ENCODE results near the gene ACKR3. TPM values are rescaled to one million over a fixed set of nuclear protein-coding genes. Genes with fewer than 3 reads are reported as not detected.

The ACKR3 gene
- total and polyA plus RNA-seq, 2 donors, result 7.1 to 13.9 TPM

- Histone ChIP-seq H3K4me3 (ENCODE audit: low read length in 2 of 2) (peak overlapping the region in 1 of 2 donors; percentile 7), H3K27me3 (ENCODE audit: control insufficient read depth in 2 of 2, insufficient read depth in 1 of 2, low read length in 1 of 2) (peaks cover 0 to 15% of the 10 kb centered on the region in 2 donors), H3K4me1 (ENCODE audit: control insufficient read depth in 2 of 2, insufficient read depth in 2 of 2, low read length in 2 of 2) (peaks cover 10 to 44% of the 10 kb centered on the region in 2 donors), H3K9me3 (ENCODE audit: control insufficient read depth in 2 of 2, insufficient read depth in 1 of 2, low read length in 1 of 2) (no peaks in the 10 kb centered on the region), H3K36me3 (ENCODE audit: control insufficient read depth in 2 of 2, insufficient read depth in 2 of 2, low read length in 1 of 2) (peaks cover 0 to 3% of the 10 kb centered on the region in 2 donors), H3K27ac (ENCODE audit: low read depth in 1 of 2, low read length in 1 of 2) (no peak overlapping the region)
- WGBS, result 87% methylated on average over 6 of the region's 6 CpGs
- DNase-seq (ENCODE audit: low read depth in 6 of 9, low spot score in 9 of 9), result no peak
Measured at GRCh38 chr2:236570081-236570868, 650 bp downstream of the ACKR3 start.

GRCh38 chr2:236571145-236571544, 1.5 kb downstream of the ACKR3 start:
- Histone ChIP-seq H3K4me3 (ENCODE audit: low read length in 2 of 2) (no peak overlapping the region), H3K36me3 (ENCODE audit: control insufficient read depth in 2 of 2, insufficient read depth in 2 of 2, low read length in 1 of 2) (peaks cover 0 to 3% of the 10 kb centered on the region in 2 donors), H3K4me1 (ENCODE audit: control insufficient read depth in 2 of 2, insufficient read depth in 2 of 2, low read length in 2 of 2) (peaks cover 10 to 37% of the 10 kb centered on the region in 2 donors), H3K27me3 (ENCODE audit: control insufficient read depth in 2 of 2, insufficient read depth in 1 of 2, low read length in 1 of 2) (peaks cover 0 to 15% of the 10 kb centered on the region in 2 donors), H3K9me3 (ENCODE audit: control insufficient read depth in 2 of 2, insufficient read depth in 1 of 2, low read length in 1 of 2) (no peaks in the 10 kb centered on the region), H3K27ac (ENCODE audit: low read depth in 1 of 2, low read length in 1 of 2) (no peak overlapping the region)
- WGBS, result 97% methylated on average over 6 of the region's 6 CpGs
- no peak for DNase-seq (ENCODE audit: low read depth in 6 of 9, low spot score in 9 of 9)

- H3K36me3 ChIP-seq (ENCODE audit: control insufficient read depth in 2 of 2, insufficient read depth in 2 of 2, low read length in 1 of 2), result peaks cover 0 to 3% of the 10 kb centered on the region in 2 donors
- peaks cover 10 to 25% of the 10 kb centered on the region in 2 donors for H3K4me1 ChIP-seq (ENCODE audit: control insufficient read depth in 2 of 2, insufficient read depth in 2 of 2, low read length in 2 of 2)
- no peak for DNase-seq (ENCODE audit: low read depth in 6 of 9, low spot score in 9 of 9)
- no peak overlapping the region for H3K27ac ChIP-seq (ENCODE audit: low read depth in 1 of 2, low read length in 1 of 2)
- WGBS, result 91% methylated on average over 9 of the region's 9 CpGs
- no peak overlapping the region for H3K4me3 ChIP-seq (ENCODE audit: low read length in 2 of 2)
- H3K9me3 ChIP-seq (ENCODE audit: control insufficient read depth in 2 of 2, insufficient read depth in 1 of 2, low read length in 1 of 2), result peaks cover 0 to 1% of the 10 kb centered on the region in 2 donors
- peaks cover 0 to 10% of the 10 kb centered on the region in 2 donors for H3K27me3 ChIP-seq (ENCODE audit: control insufficient read depth in 2 of 2, insufficient read depth in 1 of 2, low read length in 1 of 2)
Measured at GRCh38 chr2:236572482-236572881, 2.9 kb downstream of the ACKR3 start.

- peaks cover 0 to 3% of the 10 kb centered on the region in 2 donors for H3K36me3 ChIP-seq (ENCODE audit: control insufficient read depth in 2 of 2, insufficient read depth in 2 of 2, low read length in 1 of 2)
- H3K27me3 ChIP-seq (ENCODE audit: control insufficient read depth in 2 of 2, insufficient read depth in 1 of 2, low read length in 1 of 2), result peaks cover 0 to 3% of the 10 kb centered on the region in 2 donors
- no peak for DNase-seq (ENCODE audit: low read depth in 6 of 9, low spot score in 9 of 9)
- no peak overlapping the region for H3K4me3 ChIP-seq (ENCODE audit: low read length in 2 of 2)
- peaks cover 10 to 19% of the 10 kb centered on the region in 2 donors for H3K4me1 ChIP-seq (ENCODE audit: control insufficient read depth in 2 of 2, insufficient read depth in 2 of 2, low read length in 2 of 2)
- H3K9me3 ChIP-seq (ENCODE audit: control insufficient read depth in 2 of 2, insufficient read depth in 1 of 2, low read length in 1 of 2), result peaks cover 0 to 1% of the 10 kb centered on the region in 2 donors
- no peak overlapping the region for H3K27ac ChIP-seq (ENCODE audit: low read depth in 1 of 2, low read length in 1 of 2)
- 96% methylated on average over 12 of the region's 12 CpGs for WGBS
Measured at GRCh38 chr2:236573066-236573929, 3.7 kb downstream of the ACKR3 start.

GRCh38 chr2:236574000-236574399, 4.4 kb downstream of the ACKR3 start:
- no peak for DNase-seq (ENCODE audit: low read depth in 6 of 9, low spot score in 9 of 9)
- Histone ChIP-seq H3K4me1 (ENCODE audit: control insufficient read depth in 2 of 2, insufficient read depth in 2 of 2, low read length in 2 of 2) (peaks cover 5 to 15% of the 10 kb centered on the region in 2 donors), H3K9me3 (ENCODE audit: control insufficient read depth in 2 of 2, insufficient read depth in 1 of 2, low read length in 1 of 2) (peaks cover 0 to 1% of the 10 kb centered on the region in 2 donors), H3K36me3 (ENCODE audit: control insufficient read depth in 2 of 2, insufficient read depth in 2 of 2, low read length in 1 of 2) (peaks cover 0 to 3% of the 10 kb centered on the region in 2 donors), H3K27me3 (ENCODE audit: control insufficient read depth in 2 of 2, insufficient read depth in 1 of 2, low read length in 1 of 2) (no peaks in the 10 kb centered on the region), H3K27ac (ENCODE audit: low read depth in 1 of 2, low read length in 1 of 2) (no peak overlapping the region), H3K4me3 (ENCODE audit: low read length in 2 of 2) (no peak overlapping the region)
- 99% methylated on average over 14 of the region's 14 CpGs for WGBS

- Histone ChIP-seq H3K4me3 (ENCODE audit: low read length in 2 of 2) (no peak overlapping the region), H3K27ac (ENCODE audit: low read depth in 1 of 2, low read length in 1 of 2) (no peak overlapping the region), H3K27me3 (ENCODE audit: control insufficient read depth in 2 of 2, insufficient read depth in 1 of 2, low read length in 1 of 2) (no peaks in the 10 kb centered on the region), H3K9me3 (ENCODE audit: control insufficient read depth in 2 of 2, insufficient read depth in 1 of 2, low read length in 1 of 2) (peaks cover 0 to 1% of the 10 kb centered on the region in 2 donors), H3K36me3 (ENCODE audit: control insufficient read depth in 2 of 2, insufficient read depth in 2 of 2, low read length in 1 of 2) (peaks cover 0 to 3% of the 10 kb centered on the region in 2 donors), H3K4me1 (ENCODE audit: control insufficient read depth in 2 of 2, insufficient read depth in 2 of 2, low read length in 2 of 2) (peaks cover under 1 to 10% of the 10 kb centered on the region in 2 donors)
- WGBS, result 94% methylated on average over 18 of the region's 18 CpGs
- no peak for DNase-seq (ENCODE audit: low read depth in 6 of 9, low spot score in 9 of 9)
Measured at GRCh38 chr2:236574424-236575145, 5.0 kb downstream of the ACKR3 start.

GRCh38 chr2:236575510-236575909, 5.9 kb downstream of the ACKR3 start:
- DNase-seq (ENCODE audit: low read depth in 6 of 9, low spot score in 9 of 9), result no peak
- WGBS, result 93% methylated on average over 11 of the region's 11 CpGs
- Histone ChIP-seq H3K27ac (ENCODE audit: low read depth in 1 of 2, low read length in 1 of 2) (no peak overlapping the region), H3K36me3 (ENCODE audit: control insufficient read depth in 2 of 2, insufficient read depth in 2 of 2, low read length in 1 of 2) (peaks cover 2 to 4% of the 10 kb centered on the region in 2 donors), H3K4me1 (ENCODE audit: control insufficient read depth in 2 of 2, insufficient read depth in 2 of 2, low read length in 2 of 2) (peaks cover 0 to 3% of the 10 kb centered on the region in 2 donors), H3K27me3 (ENCODE audit: control insufficient read depth in 2 of 2, insufficient read depth in 1 of 2, low read length in 1 of 2) (no peaks in the 10 kb centered on the region), H3K4me3 (ENCODE audit: low read length in 2 of 2) (no peak overlapping the region), H3K9me3 (ENCODE audit: control insufficient read depth in 2 of 2, insufficient read depth in 1 of 2, low read length in 1 of 2) (peaks cover 0 to 1% of the 10 kb centered on the region in 2 donors)

GRCh38 chr2:236576087-236576486, 6.5 kb downstream of the ACKR3 start:
- 97% methylated on average over 8 of the region's 8 CpGs for WGBS
- Histone ChIP-seq H3K4me1 (ENCODE audit: control insufficient read depth in 2 of 2, insufficient read depth in 2 of 2, low read length in 2 of 2) (peaks cover 0 to 3% of the 10 kb centered on the region in 2 donors), H3K9me3 (ENCODE audit: control insufficient read depth in 2 of 2, insufficient read depth in 1 of 2, low read length in 1 of 2) (peaks cover 0 to 1% of the 10 kb centered on the region in 2 donors), H3K4me3 (ENCODE audit: low read length in 2 of 2) (no peak overlapping the region), H3K36me3 (ENCODE audit: control insufficient read depth in 2 of 2, insufficient read depth in 2 of 2, low read length in 1 of 2) (peaks cover 8 to 10% of the 10 kb centered on the region in 2 donors), H3K27me3 (ENCODE audit: control insufficient read depth in 2 of 2, insufficient read depth in 1 of 2, low read length in 1 of 2) (no peaks in the 10 kb centered on the region), H3K27ac (ENCODE audit: low read depth in 1 of 2, low read length in 1 of 2) (no peak overlapping the region)
- no peak for DNase-seq (ENCODE audit: low read depth in 6 of 9, low spot score in 9 of 9)

Data from thymus (tissue), 11 donors.